ENCODE results near the gene SLIT3.

DNA sequence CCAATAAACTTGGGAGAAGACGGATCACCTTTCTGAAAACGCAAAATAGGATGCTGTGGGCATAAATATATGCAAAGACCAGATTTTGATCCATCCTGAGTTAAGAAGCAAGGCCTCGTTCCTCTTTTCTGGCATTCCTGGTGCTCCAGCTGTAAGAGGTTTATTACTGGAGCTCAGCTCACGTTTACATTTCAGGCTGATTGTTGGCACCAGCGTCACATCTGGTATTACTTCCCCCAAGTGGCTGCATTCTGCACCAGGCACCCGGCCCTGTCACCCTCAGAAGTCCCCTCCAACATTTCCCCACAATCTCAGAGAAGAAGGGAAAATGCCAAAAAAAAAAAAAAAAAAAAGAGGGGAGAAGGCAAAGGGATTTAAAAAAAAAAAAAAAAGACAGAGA, 348.7 kb downstream of the SLIT3 start:
- TF ChIP-seq CTCF (conservative IDR thresholded peaks at IDR 0.05; ENCODE audit: low read length), result no peak
- no peak for TF ChIP-seq EZH2phosphoT487 (IDR thresholded peaks at IDR 0.05; ENCODE audit: borderline replicate concordance)

Data from Loucy (cell line).